KMS-11 (cell line): Measurements from ENCODE around the gene CLIC3.

Experiments
- H2AFZ ChIP-seq: fragments of 200-600 bp; sonication (generic); 2 replicates; pipeline ENCODE4 v1.6.1; 2016; ENCODE audit warnings: antibody characterized with exemption, mixed run types, low read depth
- H3K27ac ChIP-seq: fragments of 200-600 bp; sonication (generic); 2 replicates; pipeline ENCODE4 v1.6.1; 2016; ENCODE audit warnings: mild to moderate bottlenecking, mixed run types
- H3K27me3 ChIP-seq: fragments of 200-600 bp; sonication (generic); 2 replicates; pipeline ENCODE4 v1.6.1; 2017; ENCODE audit warnings: mild to moderate bottlenecking, low read depth, mixed run types, moderate library complexity; ENCODE audit not compliant: insufficient read depth
- H3K36me3 ChIP-seq: fragments of 200-600 bp; sonication (generic); 2 replicates; pipeline ENCODE4 v1.6.1; 2017; ENCODE audit warnings: mild to moderate bottlenecking, mixed run types; ENCODE audit not compliant: insufficient read depth
- H3K4me1 ChIP-seq: fragments of 200-600 bp; sonication (generic); 2 replicates; pipeline ENCODE4 v1.6.1; 2016; ENCODE audit warnings: mild to moderate bottlenecking, low read depth, mixed run types; ENCODE audit not compliant: poor library complexity, severe bottlenecking
- H3K4me2 ChIP-seq: fragments of 200-600 bp; sonication (generic); 2 replicates; pipeline ENCODE4 v1.7.0; 2016; ENCODE audit warnings: mild to moderate bottlenecking, mixed run types
- H3K4me3 ChIP-seq: fragments of 200-600 bp; sonication (generic); IDR thresholded peaks from 2 replicates; pipeline ENCODE4 v1.6.1; 2017; ENCODE audit warnings: low read depth, low read length, mixed read lengths; ENCODE audit not compliant: insufficient read depth
- H3K79me2 ChIP-seq: fragments of 200-600 bp; sonication (generic); 2 replicates; pipeline ENCODE4 v1.6.1; 2016; ENCODE audit warnings: low read depth, mixed run types; ENCODE audit not compliant: insufficient read depth
- H3K9ac ChIP-seq: fragments of 200-600 bp; sonication (generic); 2 replicates; pipeline ENCODE4 v1.6.1; 2016; ENCODE audit warnings: mild to moderate bottlenecking, mixed run types
- H4K20me1 ChIP-seq: fragments of 200-600 bp; sonication (generic); 2 replicates; pipeline ENCODE4 v1.6.1; 2016; ENCODE audit warnings: mild to moderate bottlenecking, mixed run types; ENCODE audit not compliant: insufficient read depth
- CTCF ChIP-seq: fragments of 200-600 bp; sonication (generic); conservative IDR thresholded peaks from 2 replicates; pipeline ENCODE4 v1.6.1; 2017; ENCODE audit warnings: low read depth, mild to moderate bottlenecking, antibody characterized with exemption, low read length, moderate library complexity, mixed read lengths

CLIC3 gene

GRCh38 chr9:137031904-137032640 lies 35.7 kb upstream of the CLIC3 start, which contains the start of gene FUT7:
Gene FUT7, minus strand, starts transcription at chr9:137032088. Its CDS starts 97 bp downstream, at chr9:137031991.
- Histone ChIP-seq H3K36me3 (no peaks in the 10 kb centered on the region), H3K27me3 (peaks cover 13% of the 10 kb centered on the region; the same call in 1 of the 2 replicates), H3K4me2 (no peak within 1 kb of the TSS; the same call in 1 of the 2 replicates), H4K20me1 (no peaks in the 10 kb centered on the region), H3K4me3 (no peak within 1 kb of the TSS), H3K79me2 (no peaks in the 10 kb centered on the region), H3K4me1 (peaks cover 44% of the 10 kb centered on the region), H3K9ac (no peak within 1 kb of the TSS), H2AFZ (no peak within 1 kb of the TSS), H3K27ac (no peak within 1 kb of the TSS)
- no peak for TF ChIP-seq CTCF

- H2AFZ ChIP-seq, result no peak overlapping the region
- H3K27me3 ChIP-seq, result peaks cover 8% of the 10 kb centered on the region; the same call in 1 of the 2 replicates
- H3K36me3 ChIP-seq, result no peaks in the 10 kb centered on the region
- H3K79me2 ChIP-seq, result no peaks in the 10 kb centered on the region
- no peak overlapping the region for H3K4me3 ChIP-seq
- H3K9ac ChIP-seq, result no peak overlapping the region
- TF ChIP-seq CTCF, result no peak
- H3K4me1 ChIP-seq, result peaks cover 44% of the 10 kb centered on the region
- H3K4me2 ChIP-seq, result peak overlapping the region; percentile 29; the same call in 1 of the 2 replicates
- H4K20me1 ChIP-seq, result no peaks in the 10 kb centered on the region
- H3K27ac ChIP-seq, result no peak overlapping the region
These were observed 34.5 kb upstream of the CLIC3 start for GRCh38 chr9:137030538-137031527.

- H3K4me1 ChIP-seq, result peaks cover 38% of the 10 kb centered on the region
- no peak overlapping the region for H3K4me3 ChIP-seq
- no peak overlapping the region for H2AFZ ChIP-seq
- H3K36me3 ChIP-seq, result no peaks in the 10 kb centered on the region
- H3K79me2 ChIP-seq, result no peaks in the 10 kb centered on the region
- TF ChIP-seq CTCF, result no peak
- H3K27me3 ChIP-seq, result peaks cover 8% of the 10 kb centered on the region; the same call in 1 of the 2 replicates
- no peak overlapping the region for H3K9ac ChIP-seq
- no peak overlapping the region for H3K27ac ChIP-seq
- H4K20me1 ChIP-seq, result no peaks in the 10 kb centered on the region
- no peak overlapping the region; the same call in 1 of the 2 replicates for H3K4me2 ChIP-seq
These were observed 33.6 kb upstream of the CLIC3 start for GRCh38 chr9:137030006-137030405.

- Histone ChIP-seq H3K79me2 (no peaks in the 10 kb centered on the region), H3K4me2 (peak overlapping the region; percentile 88), H2AFZ (peak overlapping the region; percentile 91), H4K20me1 (no peaks in the 10 kb centered on the region), H3K4me1 (peaks cover 31% of the 10 kb centered on the region), H3K9ac (peak overlapping the region; percentile 54; the same call in 1 of the 2 replicates), H3K27me3 (peaks cover 8% of the 10 kb centered on the region; the same call in 1 of the 2 replicates), H3K36me3 (no peaks in the 10 kb centered on the region), H3K27ac (no peak overlapping the region), H3K4me3 (no peak overlapping the region)
- TF ChIP-seq CTCF, result peak; percentile 85
These were observed 32.9 kb upstream of the CLIC3 start for GRCh38 chr9:137029058-137029936.
